Parathyroid adenoma (tissue), 2 donors: ENCODE data around the gene PLEKHB2.

Experiments
- H2AFZ ChIP-seq: fragments of 300-600 bp; sonication (generic); one replicate; pipeline ENCODE4 v1.7.0; 2017; ENCODE audit warnings: antibody characterized with exemption, mild to moderate bottlenecking
- H3K27ac ChIP-seq: fragments of 300-600 bp; sonication (generic); one replicate; pipeline ENCODE4 v1.7.0; 2017
- H3K27me3 ChIP-seq: fragments of 300-600 bp; sonication (generic); one replicate; pipeline ENCODE4 v1.7.0; 2017; ENCODE audit warnings: low read length; ENCODE audit not compliant: control insufficient read depth, insufficient read depth
- H3K36me3 ChIP-seq: fragments of 300-600 bp; sonication (generic); one replicate; pipeline ENCODE4 v1.7.0; 2017; ENCODE audit warnings: low read length; ENCODE audit not compliant: control insufficient read depth, insufficient read depth
- H3K4me1 ChIP-seq: fragments of 300-600 bp; sonication (generic); one replicate; pipeline ENCODE4 v1.7.0; 2017; ENCODE audit warnings: control low read depth
- H3K4me2 ChIP-seq: fragments of 300-600 bp; sonication (generic); one replicate; pipeline ENCODE4 v1.7.0; 2017; ENCODE audit warnings: low read length
- H3K4me3 ChIP-seq: fragments of 300-600 bp; sonication (generic); one replicate; pipeline ENCODE4 v1.7.0; 2017; ENCODE audit warnings: low read depth, low read length
- H3K79me2 ChIP-seq: fragments of 300-600 bp; sonication (generic); one replicate; pipeline ENCODE4 v1.7.0; 2017; ENCODE audit warnings: control low read depth
- H3K9ac ChIP-seq: fragments of 300-600 bp; sonication (generic); one replicate; pipeline ENCODE4 v1.7.0; 2017; ENCODE audit warnings: mild to moderate bottlenecking
- H3K9me3 ChIP-seq: fragments of 300-600 bp; sonication (generic); one replicate; pipeline ENCODE4 v1.7.0; 2017; ENCODE audit warnings: low read length; ENCODE audit not compliant: control insufficient read depth
- TF ChIP-seq, protein P1 (sequence below): fragments of 300-600 bp; sonication (generic); IDR thresholded peaks from one replicate; pipeline ENCODE4 v1.7.0; 2017; ENCODE audit warnings: antibody characterized with exemption, mild to moderate bottlenecking
- donor health status: primary hyperparathyroidism.

Gene PLEKHB2

GRCh38 chr2:131085646-131086045 is 19.5 kb upstream of the PLEKHB2 start:
- Histone ChIP-seq H3K4me1 (peaks cover 4% of the 10 kb centered on the region), H3K4me2 (no peak overlapping the region), H3K27me3 (no peaks in the 10 kb centered on the region), H3K9me3 (no peaks in the 10 kb centered on the region), H2AFZ (no peak overlapping the region), H3K36me3 (no peaks in the 10 kb centered on the region), H3K79me2 (peaks cover 84% of the 10 kb centered on the region), H3K27ac (no peak overlapping the region), H3K4me3 (no peak overlapping the region), H3K9ac (no peak overlapping the region)
- TF ChIP-seq, protein P1, sequence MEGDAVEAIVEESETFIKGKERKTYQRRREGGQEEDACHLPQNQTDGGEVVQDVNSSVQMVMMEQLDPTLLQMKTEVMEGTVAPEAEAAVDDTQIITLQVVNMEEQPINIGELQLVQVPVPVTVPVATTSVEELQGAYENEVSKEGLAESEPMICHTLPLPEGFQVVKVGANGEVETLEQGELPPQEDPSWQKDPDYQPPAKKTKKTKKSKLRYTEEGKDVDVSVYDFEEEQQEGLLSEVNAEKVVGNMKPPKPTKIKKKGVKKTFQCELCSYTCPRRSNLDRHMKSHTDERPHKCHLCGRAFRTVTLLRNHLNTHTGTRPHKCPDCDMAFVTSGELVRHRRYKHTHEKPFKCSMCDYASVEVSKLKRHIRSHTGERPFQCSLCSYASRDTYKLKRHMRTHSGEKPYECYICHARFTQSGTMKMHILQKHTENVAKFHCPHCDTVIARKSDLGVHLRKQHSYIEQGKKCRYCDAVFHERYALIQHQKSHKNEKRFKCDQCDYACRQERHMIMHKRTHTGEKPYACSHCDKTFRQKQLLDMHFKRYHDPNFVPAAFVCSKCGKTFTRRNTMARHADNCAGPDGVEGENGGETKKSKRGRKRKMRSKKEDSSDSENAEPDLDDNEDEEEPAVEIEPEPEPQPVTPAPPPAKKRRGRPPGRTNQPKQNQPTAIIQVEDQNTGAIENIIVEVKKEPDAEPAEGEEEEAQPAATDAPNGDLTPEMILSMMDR = no peak

DNA sequence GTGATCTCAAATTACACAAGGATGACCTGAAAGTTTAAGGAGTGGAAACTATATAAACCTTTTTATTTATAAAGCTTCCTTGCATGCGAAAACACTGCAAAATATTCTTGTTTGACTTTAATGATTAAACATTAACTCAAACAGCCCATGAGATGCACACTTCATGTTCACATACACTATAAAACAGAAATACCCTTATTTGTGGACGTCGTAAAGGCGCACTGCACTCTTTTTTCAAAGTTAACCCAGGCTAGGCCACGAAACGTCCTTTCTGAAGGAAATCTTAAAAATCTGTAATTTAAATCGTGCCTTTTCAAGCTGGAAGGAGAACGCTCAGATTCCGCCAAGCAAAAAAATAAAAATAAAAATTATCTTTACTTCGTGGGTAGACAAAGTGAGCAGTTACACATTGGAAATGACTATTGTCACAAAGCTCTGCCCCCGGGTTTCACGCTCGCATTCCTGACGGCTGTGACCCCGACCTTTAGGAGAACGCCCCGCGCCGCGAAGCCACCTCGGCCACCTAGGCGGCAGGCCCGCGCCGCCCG is 12.6 kb upstream of the PLEKHB2 start:
- Histone ChIP-seq H3K27ac (peak overlapping the region; percentile 91), H2AFZ (peak overlapping the region; percentile 64), H3K9me3 (no peaks in the 10 kb centered on the region), H3K9ac (peak overlapping the region; percentile 41), H3K4me2 (peak overlapping the region; percentile 39), H3K79me2 (peaks cover 37% of the 10 kb centered on the region), H3K36me3 (no peaks in the 10 kb centered on the region), H3K4me3 (peak overlapping the region; percentile 74), H3K27me3 (no peaks in the 10 kb centered on the region), H3K4me1 (peaks cover 2% of the 10 kb centered on the region)
- TF ChIP-seq, protein P1 = no peak

GRCh38 chr2:131093006-131093695 is 12.0 kb upstream of the PLEKHB2 start, which contains the start of gene FAM168B:
Gene FAM168B (minus strand): TSS chr2:131093460. CDS start chr2:131082646, 10,814 bp downstream.
- Histone ChIP-seq H3K79me2 (peaks cover 31% of the 10 kb centered on the region), H2AFZ (peak within 1 kb of the TSS; percentile 97), H3K36me3 (no peaks in the 10 kb centered on the region), H3K27me3 (no peaks in the 10 kb centered on the region), H3K4me2 (peak within 1 kb of the TSS; percentile 58), H3K9me3 (no peaks in the 10 kb centered on the region), H3K4me1 (peaks cover 2% of the 10 kb centered on the region), H3K4me3 (peak within 1 kb of the TSS; percentile 82), H3K27ac (peak within 1 kb of the TSS; percentile 91), H3K9ac (peak within 1 kb of the TSS; percentile 79)
- TF ChIP-seq, protein P1 = no peak

DNA sequence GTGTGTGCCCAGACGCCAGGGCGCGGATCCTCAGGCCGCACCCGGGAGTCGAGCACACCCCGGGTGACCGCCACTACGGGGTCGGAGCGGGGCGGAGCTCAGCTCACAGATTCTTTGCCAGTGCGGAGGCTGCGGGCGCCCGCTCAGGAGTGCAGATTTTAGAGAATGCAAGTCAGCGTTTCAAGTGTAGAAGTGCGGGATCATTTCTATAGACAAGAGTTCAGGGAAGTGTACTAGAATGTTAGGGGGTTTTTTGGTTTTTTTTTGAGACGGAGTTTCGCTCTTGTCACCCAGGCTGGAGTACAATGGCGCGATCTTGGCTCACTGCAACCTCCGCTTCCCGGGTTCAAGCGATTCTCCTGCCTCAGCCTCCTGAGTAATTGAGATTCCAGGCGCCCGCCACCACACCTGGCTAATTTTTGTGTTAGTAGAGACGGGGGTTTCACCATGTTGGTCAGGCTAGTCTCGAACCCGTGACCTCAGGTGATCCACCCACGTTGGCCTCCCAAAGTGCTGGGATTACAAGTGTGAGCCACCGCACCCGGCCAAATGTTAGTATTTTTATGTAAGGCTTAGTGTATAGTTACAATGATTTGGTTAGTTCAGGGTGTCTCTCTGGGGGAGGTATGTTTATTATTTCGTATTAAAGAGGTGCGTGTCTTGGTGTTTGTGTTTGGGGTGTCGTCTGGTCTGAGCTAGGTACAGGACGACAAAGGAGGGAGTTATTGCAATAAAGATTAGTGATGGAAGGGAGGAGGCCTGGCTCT is 11.3 kb upstream of the PLEKHB2 start:
- Histone ChIP-seq H3K4me3 (peak overlapping the region; percentile 82), H3K27me3 (no peaks in the 10 kb centered on the region)
- TF ChIP-seq, protein P1 = no peak

More for the DNA sequence above, 11.3 kb upstream of the PLEKHB2 start:
- peak overlapping the region; percentile 58 for H3K4me2 ChIP-seq
- peak overlapping the region; percentile 91 for H3K27ac ChIP-seq
- H2AFZ ChIP-seq = peak overlapping the region; percentile 97
- H3K9me3 ChIP-seq = no peaks in the 10 kb centered on the region
- no peaks in the 10 kb centered on the region for H3K36me3 ChIP-seq
- peak overlapping the region; percentile 9 for H3K9ac ChIP-seq
- peaks cover 2% of the 10 kb centered on the region for H3K4me1 ChIP-seq
- H3K79me2 ChIP-seq = peaks cover 27% of the 10 kb centered on the region
